ENCODE data around the gene VPS16.

VPS16 gene

DNA sequence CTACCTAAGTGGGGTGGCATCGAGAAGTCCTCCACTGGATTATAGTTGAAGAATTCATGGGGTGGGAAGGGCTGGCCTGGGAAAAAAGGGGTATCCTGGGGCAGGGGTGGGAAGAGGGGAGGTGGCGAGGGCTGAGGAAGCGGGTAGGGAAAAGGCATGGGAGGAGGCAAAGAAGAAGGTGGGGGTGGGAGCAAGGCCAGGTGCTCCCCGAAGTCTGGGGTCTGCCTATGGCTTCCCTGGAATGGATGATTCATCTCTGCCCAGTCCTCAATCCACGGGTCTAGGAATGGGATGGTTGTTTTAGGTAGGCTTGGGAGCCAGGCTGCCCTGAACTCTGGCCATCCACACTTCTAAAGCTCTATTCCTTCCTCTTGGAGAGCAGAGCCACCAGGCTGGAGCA is 4.5 kb upstream of the VPS16 start:
- DNase-seq: no peak

- no peak for DNase-seq
Observed at GRCh38 chr20:2837221-2837960, 3.2 kb upstream of the VPS16 start.

DNA sequence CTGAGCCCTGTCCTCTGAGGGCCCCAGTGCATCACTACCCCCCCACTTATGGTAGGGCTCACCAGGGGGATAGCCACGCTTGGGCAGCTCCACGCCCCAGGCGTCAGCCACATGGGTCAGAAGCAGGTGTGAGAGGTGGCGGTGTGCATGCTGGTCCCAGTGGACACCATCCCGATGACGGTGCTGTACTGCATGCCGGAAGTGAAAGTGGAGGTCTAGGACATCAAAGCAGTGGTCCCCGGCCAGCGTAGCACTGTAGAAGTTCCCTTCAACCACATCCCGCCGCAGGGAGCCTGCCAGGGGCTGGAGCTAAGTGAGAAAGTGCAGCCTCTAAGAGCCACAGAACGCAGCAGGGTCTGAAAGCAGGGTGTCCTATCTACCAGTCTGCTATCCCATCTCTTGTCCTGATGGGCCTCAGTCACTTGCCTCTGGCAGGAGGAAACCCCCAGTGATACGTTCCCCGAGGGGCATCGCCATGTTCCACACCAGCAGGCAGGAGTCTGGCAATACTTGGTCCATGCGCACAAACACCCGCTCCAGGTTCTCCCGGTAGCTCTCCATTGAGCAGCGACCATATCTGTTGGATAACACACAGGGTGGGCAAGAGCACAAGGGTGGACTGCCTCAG is 2.3 kb upstream of the VPS16 start:
- no peak for DNase-seq

DNA sequence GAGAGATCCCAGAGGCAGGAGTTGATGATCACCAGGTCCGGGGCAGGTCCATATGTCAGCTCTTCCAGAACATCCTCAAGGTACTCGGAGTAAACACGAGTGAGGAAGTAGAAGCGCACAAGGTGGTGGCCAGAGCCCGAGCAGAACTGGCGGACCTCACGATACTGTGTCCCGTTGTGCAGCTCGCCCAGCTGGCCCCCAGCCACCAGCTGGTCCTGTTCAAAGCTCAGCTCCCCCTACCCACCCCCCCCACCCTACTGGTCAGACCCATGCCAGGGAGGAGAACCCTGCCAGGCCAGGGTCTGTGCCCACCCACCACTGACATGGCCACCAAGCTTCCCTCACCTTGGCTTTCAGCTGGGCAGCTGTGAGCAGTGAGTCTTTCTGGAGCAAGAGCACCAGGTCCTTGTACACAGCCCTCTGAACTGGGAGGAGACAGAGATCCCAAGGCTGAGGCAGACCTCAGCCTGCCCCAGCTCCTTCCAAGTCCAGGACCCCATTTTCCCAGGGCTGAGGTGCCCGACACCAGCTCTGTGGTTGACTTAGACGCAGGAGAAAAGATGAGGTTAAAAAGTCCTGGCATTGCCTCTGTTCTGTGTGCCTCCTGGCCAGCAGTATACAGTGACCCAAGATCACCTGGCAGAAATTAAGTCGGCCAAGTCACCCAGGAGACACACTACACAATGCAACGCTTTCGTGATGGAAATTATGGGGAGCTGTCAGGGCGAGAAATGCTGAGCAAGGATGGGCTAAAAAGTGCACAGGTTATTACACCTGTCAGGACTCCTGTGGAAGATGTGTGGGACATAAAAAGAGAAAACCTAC is 1.5 kb upstream of the VPS16 start:
- DNase-seq: no peak

DNA sequence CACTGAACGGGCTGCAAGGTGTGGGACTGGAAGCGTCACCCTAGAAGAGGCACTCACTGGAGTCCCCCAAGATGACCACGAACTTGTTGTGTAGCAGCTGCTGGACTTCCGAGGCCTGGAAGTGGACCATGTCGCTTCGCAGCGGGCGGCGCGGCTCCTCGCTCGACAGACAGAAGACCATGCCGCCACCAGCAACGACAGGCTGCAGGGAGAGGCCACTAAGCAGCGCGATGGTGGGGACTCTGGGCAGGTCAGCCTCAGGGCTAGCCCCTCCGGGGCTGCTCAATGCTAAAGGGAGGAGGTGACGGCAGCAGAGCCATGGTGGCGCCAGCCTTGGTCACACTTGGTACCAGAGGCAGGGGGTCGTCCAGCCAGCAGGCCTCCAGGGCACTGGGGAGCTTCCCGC is 810 bp upstream of the VPS16 start:
- no peak for DNase-seq

DNA sequence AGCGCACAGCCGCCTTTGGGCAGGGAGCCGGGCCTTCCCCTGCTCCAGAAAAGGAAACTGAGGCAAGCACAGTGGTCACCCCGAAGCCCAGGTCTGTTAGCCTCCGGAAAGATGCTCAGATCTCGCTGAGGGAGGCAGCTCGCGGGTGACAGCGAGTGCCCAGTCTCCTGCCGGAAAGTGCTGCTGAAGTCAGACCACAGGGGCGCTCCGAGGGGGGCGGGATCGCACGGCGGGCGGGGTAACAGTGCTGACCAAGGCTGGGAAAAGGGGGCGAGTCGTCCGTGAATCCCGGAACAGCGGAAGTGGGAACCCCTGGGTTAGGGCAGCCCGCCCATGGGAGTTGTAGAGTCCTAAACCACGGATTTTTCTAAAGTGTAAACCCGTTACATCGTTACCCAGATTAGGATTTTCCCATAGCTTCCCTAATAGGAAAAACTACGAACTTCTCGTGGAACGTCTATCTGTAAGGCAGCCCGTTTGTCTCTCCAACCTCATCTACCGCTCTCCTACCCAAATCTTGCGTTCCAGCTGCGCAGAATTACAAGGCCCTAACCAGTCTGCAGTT is 504 bp downstream of the VPS16 start:
- DNase-seq: no peak

DNA sequence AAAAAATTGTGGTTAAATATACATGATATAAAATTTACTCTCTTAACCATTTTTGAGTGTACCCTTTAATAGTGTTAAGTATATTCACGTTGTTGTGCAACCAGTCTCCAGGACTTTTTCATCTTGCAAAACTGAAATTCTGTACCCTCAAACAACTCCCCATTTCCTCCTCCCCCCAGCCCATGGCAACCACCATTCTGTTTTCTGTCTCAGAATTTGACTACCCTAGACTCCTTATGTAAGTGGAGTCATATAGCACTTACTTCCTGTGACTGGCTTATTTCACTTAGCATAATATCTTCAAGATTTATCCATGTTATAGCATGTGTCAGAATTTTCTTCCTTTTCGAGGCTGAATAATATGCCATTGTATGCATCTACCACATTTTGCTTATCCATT is 5.1 kb downstream of the VPS16 start:
- DNase-seq: no peak

- DNase-seq: no peak
Observed at GRCh38 chr20:2846698-2847097, 6.2 kb downstream of the VPS16 start.

- no peak for DNase-seq
Observed at GRCh38 chr20:2847802-2848201, 7.3 kb downstream of the VPS16 start.

DNA sequence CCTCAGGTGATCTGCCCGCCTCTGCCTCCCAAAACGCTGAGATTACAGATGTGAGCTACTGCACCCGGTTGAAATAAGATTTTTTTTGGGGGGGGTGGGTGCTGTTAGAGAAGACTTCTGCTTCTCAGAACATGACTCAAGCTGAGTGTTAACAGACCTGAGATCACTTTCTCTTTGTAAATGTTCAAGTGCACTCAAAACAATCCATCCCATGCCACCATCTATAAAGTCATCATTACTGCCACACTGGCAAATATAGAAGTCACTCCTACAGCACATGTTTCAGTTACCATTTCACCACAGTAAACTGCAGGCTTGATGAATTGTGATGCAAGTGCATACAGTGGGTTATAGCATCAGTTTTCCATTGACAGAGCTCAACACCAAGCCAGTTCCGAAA is 9.0 kb downstream of the VPS16 start:
- no peak for DNase-seq

DNA sequence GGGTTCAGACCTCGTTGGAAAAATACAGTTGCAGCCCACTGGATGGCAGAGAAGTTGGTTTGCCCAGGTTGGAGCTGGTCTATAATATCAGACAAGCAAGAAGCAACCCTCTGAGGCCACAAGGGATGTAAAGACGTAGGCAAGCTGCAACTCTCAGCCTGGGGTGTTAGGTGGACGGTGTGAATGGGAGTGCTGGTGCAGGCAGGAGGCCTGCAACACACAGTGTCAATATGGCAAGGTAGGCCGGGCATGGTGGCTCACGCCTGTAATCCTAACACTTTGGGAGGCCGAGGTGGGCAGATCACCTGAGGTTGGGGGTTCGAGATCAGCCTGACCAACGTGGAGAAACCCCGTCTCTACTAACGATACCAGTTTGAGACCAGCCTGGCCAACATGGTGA is 10.5 kb downstream of the VPS16 start:
- no peak for DNase-seq

DNA sequence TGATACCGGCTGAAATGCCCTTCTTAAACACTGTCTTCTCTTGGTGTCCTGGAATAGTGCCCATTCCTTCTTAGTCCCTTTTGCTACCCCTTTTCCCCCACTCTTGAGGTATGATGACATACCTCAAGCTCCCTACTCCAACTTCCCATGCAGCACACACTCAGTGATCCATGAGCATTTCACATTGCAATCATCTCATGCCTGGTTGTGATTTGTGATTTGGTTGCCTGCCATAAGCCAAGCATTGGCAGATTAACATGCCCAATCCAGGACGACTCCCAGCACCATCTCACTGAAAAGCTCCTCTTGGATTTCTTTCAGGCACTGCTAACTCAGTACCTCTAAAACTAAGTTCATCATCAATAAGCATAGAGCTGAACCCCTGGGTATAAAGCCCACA is 18.0 kb downstream of the VPS16 start:
- DNase-seq: no peak

DNA sequence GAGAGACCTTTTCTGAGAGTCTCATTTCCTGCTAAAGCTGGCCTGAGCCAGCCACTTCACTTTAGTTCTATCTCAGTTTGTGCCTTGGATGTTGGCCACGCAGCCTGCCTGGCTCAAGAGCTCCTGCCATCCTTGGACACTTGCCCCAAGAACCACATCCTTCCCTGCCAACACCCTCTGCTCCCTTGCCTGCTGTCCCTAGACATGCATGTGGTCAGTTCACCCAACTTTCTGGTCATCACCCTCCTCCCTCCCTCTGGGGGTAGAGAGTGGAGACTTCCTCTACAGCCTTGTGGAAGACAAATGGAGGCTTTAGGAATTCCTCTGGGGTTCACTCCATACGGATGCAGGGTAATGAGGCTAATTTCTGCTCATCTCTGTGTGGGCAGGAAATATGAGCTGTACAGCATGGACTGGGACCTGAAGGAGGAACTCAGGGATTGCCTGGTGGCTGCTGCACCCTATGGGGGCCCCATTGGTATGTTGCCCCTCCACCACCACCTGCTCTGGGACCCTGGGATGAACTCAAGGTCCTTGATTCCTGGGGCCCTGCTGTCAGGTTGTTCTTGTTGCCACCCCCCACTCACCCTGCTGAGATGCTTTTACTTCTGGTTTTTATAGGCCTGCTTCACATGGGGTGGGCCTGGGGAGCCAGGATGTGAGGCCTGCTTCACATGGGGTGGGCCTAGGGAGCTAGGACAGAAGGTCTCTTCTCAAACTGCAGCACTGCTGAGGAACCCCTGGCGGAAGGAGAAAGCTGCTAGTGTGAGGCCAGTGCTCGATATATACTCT is 19.0 kb downstream of the VPS16 start:
- no peak for DNase-seq

GRCh38 chr20:2864626-2865025 is 24.1 kb downstream of the VPS16 start:
- no peak for DNase-seq

- no peak for DNase-seq
Observed at GRCh38 chr20:2865101-2865500, 24.6 kb downstream of the VPS16 start.

- DNase-seq: no peak
Observed at GRCh38 chr20:2865630-2866029, 25.1 kb downstream of the VPS16 start.

- DNase-seq: no peak
Observed at GRCh38 chr20:2866236-2866635, 25.7 kb downstream of the VPS16 start.

- no peak for DNase-seq
Observed at GRCh38 chr20:2867081-2867864, 26.7 kb downstream of the VPS16 start.

GRCh38 chr20:2869381-2869780 is 28.8 kb downstream of the VPS16 start:
- DNase-seq: no peak

DNA sequence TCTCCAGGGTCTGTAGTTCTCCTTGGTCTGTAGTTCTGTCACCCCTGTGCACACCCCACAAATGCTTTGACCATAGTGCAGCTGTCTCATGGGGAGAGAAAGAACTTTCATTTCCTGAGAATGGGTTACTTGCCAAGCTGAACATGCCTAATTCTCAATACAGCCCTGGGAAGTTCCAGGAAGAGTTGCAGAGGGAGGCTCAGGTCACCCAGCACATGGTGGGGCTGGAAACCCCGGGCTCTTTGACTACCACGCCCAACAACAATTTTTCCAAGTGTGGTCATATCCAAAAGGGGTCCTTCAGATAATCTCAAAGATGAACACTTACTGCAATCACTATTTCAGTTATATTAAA is 30.5 kb downstream of the VPS16 start:
- DNase-seq: no peak

DNA sequence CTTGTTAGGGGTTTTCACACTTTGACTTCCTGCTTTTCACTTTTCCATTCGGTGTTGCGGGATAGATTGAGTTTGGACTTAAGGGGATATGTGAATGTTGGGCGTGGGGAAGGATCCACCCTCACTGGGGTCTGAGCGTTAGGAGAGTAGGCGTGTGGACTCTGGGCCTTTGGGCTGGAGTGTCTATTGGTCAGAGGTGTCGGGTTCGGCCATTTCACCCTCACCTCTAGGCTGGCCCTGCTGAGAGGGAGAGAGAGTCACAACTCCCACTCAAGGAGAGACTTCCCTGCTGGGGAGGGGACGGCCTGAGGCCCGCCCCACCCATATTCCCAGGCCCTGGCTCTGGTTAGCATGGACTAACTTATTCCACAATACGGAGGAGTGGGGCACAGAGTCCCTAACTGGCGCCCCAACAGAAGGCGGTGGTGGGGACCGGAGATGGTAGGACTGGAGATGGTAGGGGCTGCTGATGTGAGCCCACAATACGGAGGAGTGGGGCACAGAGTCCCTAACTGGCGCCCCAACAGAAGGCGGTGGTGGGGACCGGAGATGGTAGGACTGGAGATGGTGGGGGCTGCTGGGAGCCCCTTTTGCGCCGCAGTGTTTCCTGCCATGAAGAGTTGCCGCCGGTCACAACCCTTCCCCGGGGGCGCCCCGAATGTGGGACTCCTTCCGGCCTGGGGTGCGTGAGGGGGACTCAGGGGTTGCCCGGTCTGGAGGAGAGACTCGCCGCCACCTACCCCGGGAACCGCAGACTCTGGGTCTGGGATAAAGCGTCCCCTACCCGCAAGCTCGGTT is 31.3 kb downstream of the VPS16 start:
- DNase-seq: no peak

Data from NCI-H1694 treated with DMSO at 0.1 percent for 48 hours (cell line).